Activated naive CD8-positive, alpha-beta T cell treated with anti-CD3 and anti-CD28 coated beads for 36 hours (primary cell): ENCODE data around the gene MX2. TPM values are rescaled to one million over a fixed set of nuclear protein-coding genes. Genes with fewer than 3 reads are reported as not detected.
A peak's percentile ranks its signal among the peaks of the same experiment; 100 is the strongest.
"Not testable (repeated sequence)": the region's sequence is repeated elsewhere in the genome, so short reads cannot be mapped to it uniquely, and the experiment has no call there.

ENCODE experiments used
- DNase-seq: peaks from one replicate; pipeline ENCODE4 v3.0.0; 2021
- H3K27ac Mint-ChIP-seq: one replicate; pipeline ENCODE4 v1.8.0; 2022; ENCODE audit warnings: mild to moderate bottlenecking, moderate library complexity, mixed read lengths
- H3K27me3 Mint-ChIP-seq: one replicate; pipeline ENCODE4 v1.8.0; 2022; ENCODE audit warnings: mild to moderate bottlenecking, mixed read lengths
- H3K36me3 Mint-ChIP-seq: one replicate; pipeline ENCODE4 v1.8.0; 2021; ENCODE audit warnings: mild to moderate bottlenecking, mixed read lengths
- H3K4me1 Mint-ChIP-seq: one replicate; pipeline ENCODE4 v1.8.0; 2021; ENCODE audit warnings: mixed read lengths
- H3K4me3 Mint-ChIP-seq: one replicate; pipeline ENCODE4 v1.8.0; 2022; ENCODE audit warnings: mild to moderate bottlenecking, moderate library complexity, mixed read lengths
- H3K9me3 Mint-ChIP-seq: one replicate; pipeline ENCODE4 v1.8.0; 2022; ENCODE audit warnings: mixed read lengths
- total RNA-seq, 2 experiments: library from RNA; stranded (reverse); gene quantifications; one replicate each; pipeline ENCODE4 v1.2.3, GENCODE V29; 2021

The MX2 gene
- total RNA-seq, 2 experiments from 2014 or later, result 30.2 to 31.3 TPM

DNA sequence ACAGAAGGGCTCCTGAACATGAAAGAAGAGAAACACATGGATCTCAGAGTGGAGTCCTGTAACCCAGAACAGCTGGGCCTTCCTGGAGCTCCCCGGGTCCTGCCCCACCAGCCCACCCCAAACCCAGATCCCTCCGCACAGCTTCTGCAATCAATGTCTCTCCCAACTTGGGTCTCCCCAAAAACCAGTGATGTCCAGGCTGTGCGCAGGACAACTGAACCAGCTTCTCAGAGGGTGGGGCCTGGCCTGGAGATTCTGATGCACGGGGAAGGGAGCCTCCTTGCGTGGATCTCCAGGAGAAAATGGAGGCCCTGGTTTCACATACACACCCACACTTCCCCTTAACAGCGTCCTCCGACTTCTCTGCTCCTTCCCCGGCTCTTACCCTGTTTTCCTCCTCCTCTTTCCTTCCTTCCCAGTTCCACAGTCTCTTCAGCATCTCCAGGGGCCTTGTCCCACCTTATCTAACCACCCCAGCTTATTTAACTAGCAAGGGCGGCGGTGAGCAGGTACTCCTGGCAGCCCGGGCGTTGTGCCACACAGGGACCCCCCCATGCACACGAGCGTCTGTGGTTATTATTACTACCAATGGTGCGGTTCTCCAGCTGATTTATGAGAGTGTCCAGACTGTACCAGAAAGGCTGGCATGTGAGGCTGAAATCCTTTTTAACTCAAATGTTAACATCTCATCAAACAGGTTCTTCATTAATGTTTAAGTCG lies 11.2 kb upstream of the MX2 start:
- Mint-ChIP-seq H3K4me1 (no peaks in the 10 kb centered on the region), H3K9me3 (no peaks in the 10 kb centered on the region)

DNA sequence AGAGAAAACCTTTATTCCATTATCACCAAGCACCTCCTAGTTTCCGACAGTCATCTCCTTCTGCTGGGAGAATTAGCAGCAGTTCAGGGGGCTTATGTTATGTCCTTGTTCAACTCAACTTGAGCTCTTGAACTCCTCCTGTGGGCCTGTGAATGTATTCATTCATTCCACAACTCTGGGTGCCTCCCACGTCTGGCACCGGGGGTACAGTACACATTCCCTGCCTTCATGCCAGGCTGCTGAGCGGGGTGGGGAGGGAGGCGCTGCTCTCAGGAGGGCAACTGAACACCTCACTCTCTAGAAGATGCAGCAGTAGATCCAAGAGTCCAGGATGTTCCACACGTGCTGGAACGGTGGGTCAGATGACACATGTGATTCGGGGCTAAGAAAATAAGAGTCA lies 4.3 kb upstream of the MX2 start:
- no peak for DNase-seq
- no peaks in the 10 kb centered on the region for H3K9me3 Mint-ChIP-seq
- H3K4me3 Mint-ChIP-seq, result no peak overlapping the region
- H3K27ac Mint-ChIP-seq, result no peak overlapping the region
- H3K27me3 Mint-ChIP-seq, result no peaks in the 10 kb centered on the region
- H3K4me1 Mint-ChIP-seq, result peaks cover 14% of the 10 kb centered on the region
- no peaks in the 10 kb centered on the region for H3K36me3 Mint-ChIP-seq

More for the DNA sequence above, 11.2 kb upstream of the MX2 start:
- Mint-ChIP-seq H3K36me3 (no peaks in the 10 kb centered on the region), H3K4me3 (no peak overlapping the region), H3K27me3 (no peaks in the 10 kb centered on the region), H3K27ac (no peak overlapping the region)
- DNase-seq, result no peak

GRCh38 chr21:41358193-41359166 lies 3.3 kb upstream of the MX2 start:
- Mint-ChIP-seq H3K9me3 (no peaks in the 10 kb centered on the region), H3K4me3 (no peak overlapping the region), H3K4me1 (peaks cover 20% of the 10 kb centered on the region), H3K27me3 (no peaks in the 10 kb centered on the region), H3K36me3 (peaks cover 5% of the 10 kb centered on the region), H3K27ac (no peak overlapping the region)
- no peak for DNase-seq

- no peak for DNase-seq
- no peak overlapping the region for H3K27ac Mint-ChIP-seq
- H3K9me3 Mint-ChIP-seq, result no peaks in the 10 kb centered on the region
- peaks cover 5% of the 10 kb centered on the region for H3K36me3 Mint-ChIP-seq
- H3K27me3 Mint-ChIP-seq, result no peaks in the 10 kb centered on the region
- H3K4me1 Mint-ChIP-seq, result peaks cover 28% of the 10 kb centered on the region
- no peak overlapping the region for H3K4me3 Mint-ChIP-seq
Observed at GRCh38 chr21:41359286-41359685, 2.5 kb upstream of the MX2 start.

- not testable (repeated sequence) for H3K4me3 Mint-ChIP-seq
Observed at GRCh38 chr21:41359754-41360071, 2.1 kb upstream of the MX2 start.

GRCh38 chr21:41360072-41360821 lies 1.6 kb upstream of the MX2 start:
- no peak overlapping the region for H3K4me3 Mint-ChIP-seq
- no peak for DNase-seq
- H3K9me3 Mint-ChIP-seq, result no peaks in the 10 kb centered on the region
- no peaks in the 10 kb centered on the region for H3K27me3 Mint-ChIP-seq
- peaks cover 9% of the 10 kb centered on the region for H3K36me3 Mint-ChIP-seq
- H3K27ac Mint-ChIP-seq, result peak overlapping the region; percentile 98
- peaks cover 34% of the 10 kb centered on the region for H3K4me1 Mint-ChIP-seq

More at GRCh38 chr21:41359754-41360071, 2.1 kb upstream of the MX2 start:
- not testable (repeated sequence) for H3K9me3 Mint-ChIP-seq, H3K36me3 Mint-ChIP-seq, DNase-seq, H3K27ac Mint-ChIP-seq, H3K27me3 Mint-ChIP-seq
- peaks cover 31% of the 10 kb centered on the region for H3K4me1 Mint-ChIP-seq

GRCh38 chr21:41361053-41361785 lies 608 bp upstream of the MX2 start:
- Mint-ChIP-seq H3K4me1 (peaks cover 39% of the 10 kb centered on the region), H3K9me3 (no peaks in the 10 kb centered on the region), H3K4me3 (peak overlapping the region; percentile 83), H3K27ac (peak overlapping the region; percentile 98), H3K36me3 (peaks cover 16% of the 10 kb centered on the region), H3K27me3 (no peaks in the 10 kb centered on the region)
- no peak for DNase-seq

DNA sequence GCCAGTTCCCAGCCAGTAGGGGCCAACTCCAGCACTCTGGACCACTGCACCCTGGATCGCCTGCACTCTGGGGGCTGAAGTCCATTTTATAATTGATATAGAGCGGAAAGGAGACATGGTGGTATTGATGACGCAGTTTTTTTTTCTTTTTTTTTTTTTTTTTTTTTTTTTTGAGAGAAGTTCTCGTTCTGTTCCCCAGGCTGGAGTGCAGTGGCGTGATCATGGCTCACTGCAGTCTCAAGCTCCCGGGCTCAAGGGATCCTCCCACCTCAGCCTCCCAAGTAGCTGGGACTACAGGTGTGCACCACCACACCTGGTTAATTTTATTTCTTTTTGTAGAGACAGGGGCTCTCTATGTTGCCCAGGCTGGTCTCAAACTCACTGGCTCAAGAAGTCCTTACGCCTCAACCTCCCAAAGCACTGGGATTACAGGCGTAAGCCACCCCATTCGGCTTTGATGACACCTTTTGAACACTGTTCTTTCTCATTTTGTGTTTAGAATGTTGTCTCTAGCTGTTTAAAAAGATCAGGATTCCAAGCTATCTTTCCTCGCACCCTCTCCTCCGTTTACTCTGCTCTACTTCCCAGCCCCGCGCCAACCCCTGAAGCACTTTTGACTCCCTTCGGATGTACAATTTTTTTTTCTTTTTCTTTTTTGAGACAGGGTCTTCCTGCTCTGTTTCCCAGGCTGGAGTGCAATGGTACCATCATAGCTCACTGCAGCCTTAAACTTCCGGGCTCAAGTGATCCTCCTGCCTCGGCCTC lies 960 bp downstream of the MX2 start:
- no peak for DNase-seq
- peaks cover 18% of the 10 kb centered on the region for H3K36me3 Mint-ChIP-seq
- peaks cover 50% of the 10 kb centered on the region for H3K4me1 Mint-ChIP-seq

GRCh38 chr21:41363370-41364270 lies 1.8 kb downstream of the MX2 start:
- no peaks in the 10 kb centered on the region for H3K27me3 Mint-ChIP-seq
- H3K27ac Mint-ChIP-seq, result peak overlapping the region; percentile 98
- H3K4me1 Mint-ChIP-seq, result peaks cover 53% of the 10 kb centered on the region
- H3K9me3 Mint-ChIP-seq, result no peaks in the 10 kb centered on the region
- no peak for DNase-seq
- peak overlapping the region; percentile 83 for H3K4me3 Mint-ChIP-seq
- peaks cover 19% of the 10 kb centered on the region for H3K36me3 Mint-ChIP-seq

More for the DNA sequence above, 960 bp downstream of the MX2 start:
- no peaks in the 10 kb centered on the region for H3K27me3 Mint-ChIP-seq
- peak overlapping the region; percentile 83 for H3K4me3 Mint-ChIP-seq
- no peaks in the 10 kb centered on the region for H3K9me3 Mint-ChIP-seq
- peak overlapping the region; percentile 98 for H3K27ac Mint-ChIP-seq

DNA sequence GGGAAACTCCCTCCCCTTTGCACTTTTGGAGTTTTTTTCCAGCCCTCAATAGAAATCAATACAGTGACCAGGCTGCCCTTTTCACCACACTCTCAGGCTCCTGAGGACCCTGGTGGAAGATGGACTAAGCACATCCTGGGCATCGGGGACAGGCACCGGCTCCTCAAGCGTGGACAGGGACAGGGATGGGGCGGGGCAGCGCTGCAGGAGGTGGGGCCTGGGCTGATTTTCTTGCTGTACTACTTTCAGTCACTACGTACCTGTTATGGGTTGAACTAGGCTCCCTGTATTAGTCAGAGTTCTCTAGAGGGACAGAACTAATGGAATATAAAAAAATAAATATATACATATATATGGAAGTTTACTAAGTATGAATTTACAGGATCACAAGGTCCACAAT lies 2.5 kb downstream of the MX2 start:
- Mint-ChIP-seq H3K4me1 (peaks cover 59% of the 10 kb centered on the region), H3K36me3 (peaks cover 19% of the 10 kb centered on the region), H3K9me3 (no peaks in the 10 kb centered on the region), H3K27me3 (no peaks in the 10 kb centered on the region), H3K27ac (no peak overlapping the region), H3K4me3 (no peak overlapping the region)
- no peak for DNase-seq

DNA sequence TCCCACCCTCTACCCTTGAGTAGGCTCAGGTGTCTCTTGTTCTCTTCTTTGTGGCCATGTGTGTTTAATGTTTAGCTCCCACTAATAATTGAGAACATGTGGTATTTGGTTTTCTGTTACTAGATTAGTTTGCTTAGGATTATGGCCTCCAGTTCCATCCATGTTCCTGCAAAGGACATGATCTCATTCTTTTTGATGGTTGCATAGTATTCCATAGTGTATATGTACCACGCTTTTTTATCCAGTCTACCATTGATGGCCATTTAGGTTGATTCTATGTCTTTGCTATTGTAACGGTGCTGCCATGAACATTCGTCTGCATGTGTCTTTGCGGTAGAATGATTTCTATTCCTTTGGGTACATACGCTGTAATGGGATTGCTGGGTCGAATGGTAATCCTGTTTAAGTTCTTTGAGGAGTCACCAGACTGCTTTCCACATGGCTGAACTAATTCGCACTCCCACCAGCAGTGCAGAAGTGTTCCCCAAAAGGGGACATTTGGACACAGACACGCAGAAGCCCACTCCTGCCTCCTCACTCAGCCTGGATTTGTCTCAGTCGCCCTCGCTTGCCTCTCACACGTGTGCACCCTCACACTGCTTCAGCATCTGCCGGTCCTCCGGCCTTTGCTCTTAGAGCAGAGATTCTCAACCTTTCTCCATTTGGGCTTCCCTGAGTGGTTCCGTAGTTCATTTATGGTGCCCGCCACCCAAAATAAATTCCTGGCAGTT lies 3.7 kb downstream of the MX2 start:
- no peak for DNase-seq
- Mint-ChIP-seq H3K4me1 (peaks cover 68% of the 10 kb centered on the region), H3K27me3 (no peaks in the 10 kb centered on the region), H3K9me3 (no peaks in the 10 kb centered on the region), H3K27ac (no peak overlapping the region), H3K36me3 (peaks cover 21% of the 10 kb centered on the region), H3K4me3 (no peak overlapping the region)

DNA sequence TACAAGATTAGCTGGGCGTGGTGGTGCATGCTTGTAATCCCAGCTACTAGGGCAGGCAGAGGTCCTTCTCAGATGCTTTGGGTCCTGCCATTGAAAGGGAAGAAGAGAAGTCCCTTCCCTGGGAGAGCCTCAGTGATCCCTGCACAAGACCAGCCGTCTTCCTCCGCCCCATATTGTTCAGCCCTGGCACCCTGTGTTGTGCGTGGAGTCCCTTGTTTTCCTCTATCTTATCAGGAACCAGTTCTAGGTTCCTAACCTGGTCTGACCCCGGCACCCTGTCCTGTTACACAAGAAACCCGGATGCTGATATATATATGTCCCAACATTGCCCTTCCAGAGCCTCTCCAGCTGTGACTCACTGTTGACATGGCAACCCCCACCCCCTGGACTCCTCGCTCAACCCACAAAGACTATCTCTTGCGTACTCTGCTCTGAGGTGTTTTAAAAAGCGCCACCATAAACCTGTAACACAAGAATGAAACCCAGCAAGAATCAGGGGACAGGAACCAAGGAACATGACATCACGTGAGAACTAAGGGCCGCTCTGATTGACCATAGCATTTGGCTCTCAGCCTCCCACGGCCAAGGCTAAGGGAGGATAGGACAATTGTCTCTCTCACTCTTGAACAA lies 4.8 kb downstream of the MX2 start:
- Mint-ChIP-seq H3K4me3 (no peak overlapping the region), H3K4me1 (peaks cover 74% of the 10 kb centered on the region), H3K36me3 (peaks cover 27% of the 10 kb centered on the region), H3K9me3 (no peaks in the 10 kb centered on the region), H3K27ac (no peak overlapping the region), H3K27me3 (no peaks in the 10 kb centered on the region)
- no peak for DNase-seq
